ENCODE results near the gene SLC47A1. TPM values are rescaled to one million over a fixed set of nuclear protein-coding genes. Genes with fewer than 3 reads are reported as not detected.

SLC47A1 gene
- total RNA-seq, 1 experiment from 2014 or later, result 16.1 TPM

GRCh38 chr17:19578545-19578944, 44.9 kb downstream of the SLC47A1 start:
- Histone ChIP-seq H3K36me3 (ENCODE audit: control insufficient read depth, insufficient read depth, low read length) (no peaks in the 10 kb centered on the region), H3K4me1 (ENCODE audit: control insufficient read depth, insufficient read depth, low read length) (no peaks in the 10 kb centered on the region), H3K27ac (ENCODE audit: low read length) (no peak overlapping the region), H3K9me3 (ENCODE audit: control insufficient read depth, insufficient read depth, low read depth, low read length) (no peaks in the 10 kb centered on the region), H3K27me3 (ENCODE audit: control insufficient read depth, insufficient read depth, low read length) (no peaks in the 10 kb centered on the region), H3K4me3 (ENCODE audit: low read depth in 2 of 2, low read length in 2 of 2) (no peak overlapping the region)
- intact Hi-C loops (cut with micrococcal nuclease; ENCODE audit: unreplicated experiment) (no loop called here), in situ Hi-C loops (cut with HindIII; ENCODE audit: low pct_unique_long_range_greater_than_20kb, low sequenced_read_pairs) (no loop called here)
- POLR2A ChIA-PET, result interaction anchor here (0.6 kb wide), 2 partner anchors 16 to 286 kb away, joined by 3 read pairs; no protein-coding TSS in a partner anchor
- ATAC-seq (no peak), DNase-seq (ENCODE audit: low read depth, low spot score) (no peak)
- TF ChIP-seq SIN3A (IDR thresholded peaks at IDR 0.05; ENCODE audit: borderline replicate concordance, insufficient read depth, low read depth, low read length), result no peak
- TF ChIP-seq TCF7L2 (IDR thresholded peaks at IDR 0.05; ENCODE audit: low read depth, low read length), result no peak
- TF ChIP-seq, protein P1, sequence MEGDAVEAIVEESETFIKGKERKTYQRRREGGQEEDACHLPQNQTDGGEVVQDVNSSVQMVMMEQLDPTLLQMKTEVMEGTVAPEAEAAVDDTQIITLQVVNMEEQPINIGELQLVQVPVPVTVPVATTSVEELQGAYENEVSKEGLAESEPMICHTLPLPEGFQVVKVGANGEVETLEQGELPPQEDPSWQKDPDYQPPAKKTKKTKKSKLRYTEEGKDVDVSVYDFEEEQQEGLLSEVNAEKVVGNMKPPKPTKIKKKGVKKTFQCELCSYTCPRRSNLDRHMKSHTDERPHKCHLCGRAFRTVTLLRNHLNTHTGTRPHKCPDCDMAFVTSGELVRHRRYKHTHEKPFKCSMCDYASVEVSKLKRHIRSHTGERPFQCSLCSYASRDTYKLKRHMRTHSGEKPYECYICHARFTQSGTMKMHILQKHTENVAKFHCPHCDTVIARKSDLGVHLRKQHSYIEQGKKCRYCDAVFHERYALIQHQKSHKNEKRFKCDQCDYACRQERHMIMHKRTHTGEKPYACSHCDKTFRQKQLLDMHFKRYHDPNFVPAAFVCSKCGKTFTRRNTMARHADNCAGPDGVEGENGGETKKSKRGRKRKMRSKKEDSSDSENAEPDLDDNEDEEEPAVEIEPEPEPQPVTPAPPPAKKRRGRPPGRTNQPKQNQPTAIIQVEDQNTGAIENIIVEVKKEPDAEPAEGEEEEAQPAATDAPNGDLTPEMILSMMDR (IDR thresholded peaks at IDR 0.05), result no peak
- TF ChIP-seq, protein P2, sequence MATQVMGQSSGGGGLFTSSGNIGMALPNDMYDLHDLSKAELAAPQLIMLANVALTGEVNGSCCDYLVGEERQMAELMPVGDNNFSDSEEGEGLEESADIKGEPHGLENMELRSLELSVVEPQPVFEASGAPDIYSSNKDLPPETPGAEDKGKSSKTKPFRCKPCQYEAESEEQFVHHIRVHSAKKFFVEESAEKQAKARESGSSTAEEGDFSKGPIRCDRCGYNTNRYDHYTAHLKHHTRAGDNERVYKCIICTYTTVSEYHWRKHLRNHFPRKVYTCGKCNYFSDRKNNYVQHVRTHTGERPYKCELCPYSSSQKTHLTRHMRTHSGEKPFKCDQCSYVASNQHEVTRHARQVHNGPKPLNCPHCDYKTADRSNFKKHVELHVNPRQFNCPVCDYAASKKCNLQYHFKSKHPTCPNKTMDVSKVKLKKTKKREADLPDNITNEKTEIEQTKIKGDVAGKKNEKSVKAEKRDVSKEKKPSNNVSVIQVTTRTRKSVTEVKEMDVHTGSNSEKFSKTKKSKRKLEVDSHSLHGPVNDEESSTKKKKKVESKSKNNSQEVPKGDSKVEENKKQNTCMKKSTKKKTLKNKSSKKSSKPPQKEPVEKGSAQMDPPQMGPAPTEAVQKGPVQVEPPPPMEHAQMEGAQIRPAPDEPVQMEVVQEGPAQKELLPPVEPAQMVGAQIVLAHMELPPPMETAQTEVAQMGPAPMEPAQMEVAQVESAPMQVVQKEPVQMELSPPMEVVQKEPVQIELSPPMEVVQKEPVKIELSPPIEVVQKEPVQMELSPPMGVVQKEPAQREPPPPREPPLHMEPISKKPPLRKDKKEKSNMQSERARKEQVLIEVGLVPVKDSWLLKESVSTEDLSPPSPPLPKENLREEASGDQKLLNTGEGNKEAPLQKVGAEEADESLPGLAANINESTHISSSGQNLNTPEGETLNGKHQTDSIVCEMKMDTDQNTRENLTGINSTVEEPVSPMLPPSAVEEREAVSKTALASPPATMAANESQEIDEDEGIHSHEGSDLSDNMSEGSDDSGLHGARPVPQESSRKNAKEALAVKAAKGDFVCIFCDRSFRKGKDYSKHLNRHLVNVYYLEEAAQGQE (IDR thresholded peaks at IDR 0.05; ENCODE audit: insufficient read depth in 1 of 2, low read depth in 2 of 2, low read length in 1 of 2), result no peak
- TF ChIP-seq POLR2AphosphoS5 (IDR thresholded peaks at IDR 0.05; ENCODE audit: low read depth, low read length), result no peak
- no TSS peak for BruUV-seq (replicated peaks)
- CTCF ChIA-PET, result no interaction called here

DNA sequence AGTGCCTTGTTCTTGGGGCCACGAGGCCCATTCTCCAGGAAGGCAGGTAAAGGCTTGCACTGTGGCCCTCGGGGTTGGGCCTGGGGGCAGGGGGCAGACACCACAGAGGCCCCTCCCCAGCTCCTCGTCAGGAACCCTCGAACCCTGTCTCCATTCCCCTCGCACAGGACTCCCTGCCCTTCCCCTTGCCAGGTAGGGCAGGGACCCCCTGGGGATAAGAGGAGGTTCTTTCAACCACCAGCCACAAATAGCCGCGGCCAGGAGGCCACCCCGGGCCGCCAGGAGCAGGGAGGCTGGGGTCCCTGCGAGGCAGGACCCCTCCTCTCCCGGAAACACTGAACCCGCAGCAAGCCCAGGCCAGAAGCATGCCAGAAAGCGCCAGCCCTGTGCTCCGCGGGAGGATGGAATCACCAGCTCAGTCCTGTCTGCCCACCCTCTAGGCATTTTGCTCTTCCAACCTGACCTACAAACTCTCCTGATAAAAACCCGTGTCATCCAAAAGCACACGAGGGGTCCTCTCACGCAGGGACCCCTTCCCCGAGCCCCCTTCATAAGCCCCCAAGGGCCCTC, 45.6 kb downstream of the SLC47A1 start:
- no peak for ATAC-seq
- no peak overlapping the region for H3K27ac ChIP-seq (ENCODE audit: low read length)
- no peak overlapping the region for H3K4me3 ChIP-seq (ENCODE audit: low read depth in 2 of 2, low read length in 2 of 2)
- TF ChIP-seq SIN3A (IDR thresholded peaks at IDR 0.05; ENCODE audit: borderline replicate concordance, insufficient read depth, low read depth, low read length) (no peak), POLR2AphosphoS5 (IDR thresholded peaks at IDR 0.05; ENCODE audit: low read depth, low read length) (no peak), TCF7L2 (IDR thresholded peaks at IDR 0.05; ENCODE audit: low read depth, low read length) (no peak)
- TF ChIP-seq, protein P2 (IDR thresholded peaks at IDR 0.05; ENCODE audit: insufficient read depth in 1 of 2, low read depth in 2 of 2, low read length in 1 of 2), result no peak
- TF ChIP-seq, protein P1 (IDR thresholded peaks at IDR 0.05), result no peak
- DNase-seq (ENCODE audit: low read depth, low spot score), result no peak
- BruUV-seq (replicated peaks), result no TSS peak
- POLR2A ChIA-PET, result interaction anchor here (0.6 kb wide), 1 partner anchor 286 kb away, joined by 3 read pairs; no protein-coding TSS in a partner anchor
- H3K4me1 ChIP-seq (ENCODE audit: control insufficient read depth, insufficient read depth, low read length), result no peaks in the 10 kb centered on the region
- no peaks in the 10 kb centered on the region for H3K9me3 ChIP-seq (ENCODE audit: control insufficient read depth, insufficient read depth, low read depth, low read length)
- intact Hi-C loops (cut with micrococcal nuclease; ENCODE audit: unreplicated experiment) (no loop called here), in situ Hi-C loops (cut with HindIII; ENCODE audit: low pct_unique_long_range_greater_than_20kb, low sequenced_read_pairs) (no loop called here)
- no peaks in the 10 kb centered on the region for H3K27me3 ChIP-seq (ENCODE audit: control insufficient read depth, insufficient read depth, low read length)
- H3K36me3 ChIP-seq (ENCODE audit: control insufficient read depth, insufficient read depth, low read length), result no peaks in the 10 kb centered on the region
- CTCF ChIA-PET, result no interaction called here
